Immature natural killer cell (primary cell): ENCODE results near the gene PPIL6. TPM values are rescaled to one million over a fixed set of nuclear protein-coding genes. Genes with fewer than 3 reads are reported as not detected.
A peak's percentile ranks its signal among the peaks of the same experiment; 100 is the strongest.

Experiments
- DNase-seq, 3 donors: peaks; one replicate each; pipeline ENCODE4 v3.0.0; 2022; ENCODE audit warnings: mixed read lengths in 1 of 3
- H3K27ac Mint-ChIP-seq, 6 donors: one replicate each; pipeline ENCODE4 v1.8.0; 2020; ENCODE audit warnings: mixed read lengths in 6 of 6, mild to moderate bottlenecking in 5 of 6, inconsistent platforms in 4 of 6, moderate library complexity in 3 of 6
- H3K27me3 Mint-ChIP-seq, 3 donors: one replicate each; pipeline ENCODE4 v1.8.0; 2020 to 2021; ENCODE audit warnings: low read depth in 3 of 3, mild to moderate bottlenecking in 3 of 3, mixed read lengths in 3 of 3, moderate library complexity in 3 of 3, inconsistent platforms in 1 of 3
- H3K36me3 Mint-ChIP-seq, 3 donors: one replicate each; pipeline ENCODE4 v1.8.0; 2020; ENCODE audit warnings: mixed read lengths in 3 of 3, inconsistent platforms in 2 of 3, mild to moderate bottlenecking in 2 of 3
- H3K4me1 Mint-ChIP-seq, 2 donors: one replicate each; pipeline ENCODE4 v1.8.0; 2020; ENCODE audit warnings: inconsistent platforms in 2 of 2, mild to moderate bottlenecking in 2 of 2, mixed read lengths in 2 of 2, moderate library complexity in 1 of 2
- H3K4me3 Mint-ChIP-seq, 5 donors: one replicate each; pipeline ENCODE4 v1.8.0; 2020; ENCODE audit warnings: mild to moderate bottlenecking in 5 of 5, mixed read lengths in 5 of 5, inconsistent platforms in 3 of 5, moderate library complexity in 3 of 5
- H3K9me3 Mint-ChIP-seq, 6 donors: one replicate each; pipeline ENCODE4 v1.8.0; 2020; ENCODE audit warnings: mild to moderate bottlenecking in 6 of 6, mixed read lengths in 6 of 6, inconsistent platforms in 4 of 6, moderate library complexity in 3 of 6
- polyA plus RNA-seq, 3 donors: library from polyadenylated mRNA; unstranded; fragments of 300-500 nt; fragmentation: Illumina TruSeq; gene quantifications; one replicate each; pipeline ENCODE4 v1.2.3, GENCODE V29; 2021

PPIL6 gene
- polyA plus RNA-seq, 3 donors from 2014 or later, result 0.15 to 1.0 (median 0.44) TPM

DNA sequence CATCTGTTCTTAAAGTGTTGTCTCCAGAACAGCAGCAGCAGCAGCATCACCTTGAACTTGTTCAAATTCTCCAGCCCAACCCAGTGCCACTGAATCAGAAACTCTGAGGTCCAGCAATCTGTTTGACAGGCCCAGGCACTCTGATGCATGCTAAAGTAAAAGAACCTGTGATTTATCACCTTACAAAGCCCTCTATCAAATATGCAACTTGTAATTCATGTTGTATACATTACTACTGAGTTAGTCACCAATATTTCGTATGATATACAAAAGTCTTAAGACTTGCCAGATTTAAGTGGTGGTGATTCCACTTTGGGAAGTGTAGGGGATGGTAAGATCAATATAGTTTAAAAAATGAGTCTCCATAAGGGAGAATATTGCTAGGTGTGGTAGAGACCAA, 52.2 kb downstream of the PPIL6 start:
- Mint-ChIP-seq H3K4me3 (no peak overlapping the region), H3K4me1 (peaks cover 17 to 19% of the 10 kb centered on the region in 2 donors), H3K9me3 (no peaks in the 10 kb centered on the region), H3K27me3 (peaks cover 0 to 2% (median 0%) of the 10 kb centered on the region in 3 donors), H3K27ac (no peak overlapping the region), H3K36me3 (no peaks in the 10 kb centered on the region)
- no peak for DNase-seq

DNA sequence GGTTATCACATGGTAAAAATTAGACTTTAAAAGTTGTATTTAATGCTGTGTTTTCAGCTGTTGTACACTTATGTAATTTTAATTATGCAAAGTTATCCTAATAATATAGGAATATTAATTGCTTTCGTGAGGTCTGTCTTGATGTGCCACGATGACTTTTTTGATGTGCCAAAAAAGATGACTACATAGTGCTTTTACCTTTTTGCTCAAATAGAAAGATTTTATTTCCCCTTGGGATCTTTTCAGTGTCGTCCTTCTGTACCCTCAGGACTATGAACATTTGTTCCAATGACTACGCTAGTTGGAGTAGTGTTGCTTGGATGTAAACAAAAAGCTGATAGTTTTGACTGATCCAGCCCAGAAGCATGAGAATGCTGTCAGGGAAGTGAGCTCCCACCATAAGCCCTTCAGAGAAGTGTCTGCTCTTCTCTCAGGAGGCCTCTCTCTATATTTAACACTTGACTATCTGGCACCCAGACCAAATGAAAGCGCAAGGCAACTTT, 56.9 kb downstream of the PPIL6 start:
- no peaks in the 10 kb centered on the region for H3K9me3 Mint-ChIP-seq
- peak overlapping the region; percentile 99 to 100 (median 99) for H3K27ac Mint-ChIP-seq
- H3K36me3 Mint-ChIP-seq, result peaks cover 0 to 5% (median 5%) of the 10 kb centered on the region in 3 donors
- peaks cover 19 to 22% (median 21%) of the 10 kb centered on the region in 3 donors for H3K27me3 Mint-ChIP-seq
- DNase-seq, result no peak
- peaks cover 47 to 53% of the 10 kb centered on the region in 2 donors for H3K4me1 Mint-ChIP-seq
- H3K4me3 Mint-ChIP-seq, result peak overlapping the region; percentile 93 to 98 (median 97)

DNA sequence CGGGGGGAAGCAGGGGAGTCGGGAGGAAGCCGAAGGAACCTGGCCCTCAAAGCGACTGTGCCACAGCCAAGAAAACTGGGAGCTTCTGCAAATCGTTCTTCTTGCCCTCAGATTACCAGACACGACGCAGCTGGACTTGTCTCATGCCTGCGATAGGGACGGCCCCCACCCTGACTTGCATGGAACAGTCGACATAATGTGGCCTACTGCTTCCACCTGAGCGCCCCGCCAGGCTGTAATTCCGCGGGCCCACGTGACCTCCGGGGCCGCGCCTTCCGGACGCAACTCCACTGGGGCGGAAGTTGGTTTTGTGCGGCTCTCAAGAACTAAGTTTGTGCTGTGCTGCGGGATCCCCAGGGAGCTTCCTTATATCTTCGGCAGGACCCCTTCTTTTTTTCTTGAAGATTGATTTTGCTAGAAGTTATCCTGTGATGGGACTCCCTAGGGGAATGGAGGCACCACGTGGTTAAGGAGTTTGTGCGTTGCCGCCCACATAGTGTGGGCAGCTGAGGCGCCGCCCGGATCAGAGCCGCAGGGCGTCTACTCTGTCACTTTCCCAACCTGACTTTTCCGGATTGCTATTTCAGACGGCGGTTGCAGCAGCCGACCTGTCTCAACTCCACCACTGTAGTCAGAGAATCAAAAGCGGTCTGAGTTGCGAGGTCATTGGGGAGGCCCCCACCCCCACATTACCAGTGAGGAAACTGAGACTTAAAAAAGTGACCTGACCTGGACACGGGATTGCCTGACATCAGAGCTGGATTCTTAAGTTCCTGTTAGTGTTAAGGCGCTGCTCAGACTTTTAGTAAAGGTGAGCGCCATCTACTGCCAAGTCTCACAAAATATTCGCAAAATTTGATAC, 57.6 kb downstream of the PPIL6 start:
- H3K9me3 Mint-ChIP-seq, result no peaks in the 10 kb centered on the region
- DNase-seq, result peak; percentile 94 to 97 (median 96)
- H3K4me1 Mint-ChIP-seq, result peaks cover 54 to 60% of the 10 kb centered on the region in 2 donors
- H3K4me3 Mint-ChIP-seq, result peak overlapping the region; percentile 93 to 98 (median 97)
- peaks cover 1 to 12% (median 10%) of the 10 kb centered on the region in 3 donors for H3K36me3 Mint-ChIP-seq
- H3K27ac Mint-ChIP-seq, result peak overlapping the region; percentile 99 to 100 (median 99)
- H3K27me3 Mint-ChIP-seq, result peaks cover 19 to 22% (median 21%) of the 10 kb centered on the region in 3 donors

DNA sequence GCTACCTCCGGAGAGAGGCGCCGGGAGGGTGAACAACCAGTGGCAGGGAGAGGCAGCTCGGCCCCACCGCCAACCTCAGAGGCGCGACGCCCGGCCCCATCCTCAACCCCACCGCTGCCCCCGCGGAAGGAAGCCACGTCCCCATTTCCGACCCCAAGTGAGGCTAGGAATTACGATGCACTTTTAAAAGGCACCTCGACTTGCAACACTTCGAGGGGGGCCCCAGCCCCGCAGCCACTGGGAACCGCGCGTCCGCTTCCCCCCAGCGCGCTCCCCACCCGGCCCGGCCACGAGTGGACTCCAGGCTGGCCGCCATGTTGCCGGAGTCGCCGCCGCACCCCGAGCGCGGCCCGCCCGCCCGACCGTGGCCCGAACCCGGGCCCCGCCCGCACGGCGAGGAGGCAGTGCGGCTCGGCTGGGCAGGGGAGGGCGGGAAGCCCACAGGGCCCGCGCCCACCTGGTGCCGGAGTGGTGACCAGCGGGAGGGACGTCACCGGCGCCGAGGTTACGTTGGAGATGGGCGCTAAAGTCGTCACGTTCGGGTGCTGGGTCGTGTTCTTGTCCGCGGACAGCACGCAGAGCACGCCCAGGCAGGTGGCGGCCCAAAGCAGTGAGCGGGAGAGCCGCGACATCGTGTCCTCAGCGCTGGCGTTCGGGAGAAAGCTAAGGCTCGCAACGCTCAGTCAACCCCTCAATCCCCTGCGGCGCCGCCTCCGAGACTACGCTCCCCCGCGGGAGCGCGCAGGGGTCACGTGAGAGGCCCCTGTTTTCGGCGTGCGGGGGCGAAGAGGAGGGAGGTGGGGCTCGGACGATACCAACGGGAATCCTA, 58.5 kb downstream of the PPIL6 start, which contains the start of gene CD164:
Gene CD164, minus strand, starts transcription at position 721 of the 829 bp plus-strand sequence. Its CDS starts 89 bp downstream, at position 632.
- Mint-ChIP-seq H3K27me3 (peaks cover 19 to 22% (median 21%) of the 10 kb centered on the region in 3 donors), H3K4me1 (peaks cover 63 to 68% of the 10 kb centered on the region in 2 donors), H3K4me3 (peak within 1 kb of the TSS; percentile 93 to 100 (median 98)), H3K27ac (peak within 1 kb of the TSS; percentile 99 to 100 (median 99)), H3K36me3 (peaks cover 5 to 19% (median 16%) of the 10 kb centered on the region in 3 donors), H3K9me3 (no peaks in the 10 kb centered on the region)
- peak; percentile 96 to 97 (median 97) for DNase-seq

- Mint-ChIP-seq H3K36me3 (peaks cover 5 to 24% (median 21%) of the 10 kb centered on the region in 3 donors), H3K4me3 (peak overlapping the region; percentile 93 to 100 (median 98)), H3K27me3 (peaks cover 21 to 22% (median 21%) of the 10 kb centered on the region in 3 donors), H3K4me1 (peaks cover 70 to 76% of the 10 kb centered on the region in 2 donors), H3K9me3 (no peaks in the 10 kb centered on the region), H3K27ac (peak overlapping the region; percentile 95 to 99 (median 99))
- peak in 1 of 3 donors; percentile 37 for DNase-seq
These were observed 59.2 kb downstream of the PPIL6 start for GRCh38 chr6:109381061-109381746.

GRCh38 chr6:109379711-109380110, 60.7 kb downstream of the PPIL6 start:
- Mint-ChIP-seq H3K9me3 (no peaks in the 10 kb centered on the region), H3K27me3 (peaks cover 20 to 26% (median 22%) of the 10 kb centered on the region in 3 donors), H3K36me3 (peaks cover 8 to 37% (median 28%) of the 10 kb centered on the region in 3 donors), H3K4me3 (peak overlapping the region; percentile 93 to 100 (median 98)), H3K4me1 (peaks cover 77 to 87% of the 10 kb centered on the region in 2 donors), H3K27ac (peak overlapping the region; percentile 87 to 99 (median 99))
- DNase-seq, result no peak

- peaks cover 14 to 25% (median 22%) of the 10 kb centered on the region in 3 donors for H3K27me3 Mint-ChIP-seq
- peak overlapping the region; percentile 0 to 99 (median 72) for H3K27ac Mint-ChIP-seq
- H3K9me3 Mint-ChIP-seq, result no peaks in the 10 kb centered on the region
- peaks cover 80 to 87% of the 10 kb centered on the region in 2 donors for H3K4me1 Mint-ChIP-seq
- H3K4me3 Mint-ChIP-seq, result peak overlapping the region; percentile 39 to 68 (median 58)
- no peak for DNase-seq
- peaks cover 13 to 54% (median 44%) of the 10 kb centered on the region in 3 donors for H3K36me3 Mint-ChIP-seq
These were observed 62.7 kb downstream of the PPIL6 start for GRCh38 chr6:109377717-109378116.

- DNase-seq, result no peak
- Mint-ChIP-seq H3K4me1 (peaks cover 85 to 98% of the 10 kb centered on the region in 2 donors), H3K4me3 (peak overlapping the region; percentile 24 to 67 (median 53)), H3K9me3 (no peaks in the 10 kb centered on the region), H3K27me3 (peaks cover 2 to 10% (median 4%) of the 10 kb centered on the region in 3 donors), H3K36me3 (peaks cover 13 to 75% (median 58%) of the 10 kb centered on the region in 3 donors), H3K27ac (peak overlapping the region; percentile 43 to 86 (median 79))
These were observed 66.0 kb downstream of the PPIL6 start for GRCh38 chr6:109374326-109374892.

DNA sequence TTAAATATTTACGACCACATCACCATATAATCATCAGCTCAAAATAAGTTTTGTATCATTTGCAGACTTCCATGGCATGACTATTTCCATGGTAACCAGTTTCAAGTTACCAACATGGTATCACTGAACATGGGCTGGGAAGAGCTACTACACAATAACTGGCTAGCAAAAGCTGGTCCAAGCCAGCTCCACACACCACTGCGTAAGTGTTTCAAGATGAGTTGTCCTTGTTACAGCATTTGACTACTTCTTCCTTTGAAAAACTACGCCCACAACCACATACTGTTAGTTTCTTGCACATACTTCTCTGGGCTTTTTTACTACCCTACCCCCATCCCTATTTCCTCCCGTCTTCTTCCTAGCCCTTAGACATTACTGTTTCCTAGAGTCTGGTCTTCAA, 66.7 kb downstream of the PPIL6 start:
- Mint-ChIP-seq H3K4me1 (peaks cover 79 to 96% of the 10 kb centered on the region in 2 donors), H3K4me3 (peak overlapping the region; percentile 26 to 67 (median 53)), H3K9me3 (no peaks in the 10 kb centered on the region), H3K27ac (peak overlapping the region; percentile 43 to 86 (median 79)), H3K36me3 (peaks cover 13 to 71% (median 55%) of the 10 kb centered on the region in 3 donors), H3K27me3 (peaks cover 0 to 10% (median 6%) of the 10 kb centered on the region in 3 donors)
- peak; percentile 25 to 38 (median 32) for DNase-seq

- peaks cover 76 to 96% of the 10 kb centered on the region in 2 donors for H3K4me1 Mint-ChIP-seq
- peak overlapping the region; percentile 26 to 67 (median 53) for H3K4me3 Mint-ChIP-seq
- peaks cover 0 to 10% (median 6%) of the 10 kb centered on the region in 3 donors for H3K27me3 Mint-ChIP-seq
- no peak for DNase-seq
- peak overlapping the region; percentile 43 to 86 (median 79) for H3K27ac Mint-ChIP-seq
- no peaks in the 10 kb centered on the region for H3K9me3 Mint-ChIP-seq
- peaks cover 13 to 68% (median 53%) of the 10 kb centered on the region in 3 donors for H3K36me3 Mint-ChIP-seq
These were observed 67.1 kb downstream of the PPIL6 start for GRCh38 chr6:109373331-109373730.

DNA sequence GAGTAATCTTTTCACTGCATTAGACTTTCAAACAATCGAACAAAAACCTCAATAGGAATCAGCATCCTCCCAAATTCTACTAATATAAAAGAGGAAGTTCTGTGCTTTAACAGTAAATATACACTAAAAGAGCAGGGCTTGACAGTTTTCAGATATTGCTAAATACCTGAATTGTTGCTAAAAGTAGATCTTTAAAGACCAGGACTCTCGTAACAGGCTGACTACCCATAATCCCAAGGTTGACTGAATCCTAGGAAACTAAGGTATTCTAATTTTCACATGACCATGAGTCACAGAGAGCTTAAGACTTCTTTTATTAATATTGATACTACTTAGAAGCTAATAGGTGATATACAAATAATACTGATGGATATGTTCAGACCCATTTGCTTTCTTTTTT, 68.3 kb downstream of the PPIL6 start:
- Mint-ChIP-seq H3K4me3 (no peak overlapping the region), H3K27me3 (peaks cover 0 to 10% (median 6%) of the 10 kb centered on the region in 3 donors)

GRCh38 chr6:109370792-109371191, 69.6 kb downstream of the PPIL6 start:
- peaks cover 52 to 95% of the 10 kb centered on the region in 2 donors for H3K4me1 Mint-ChIP-seq
- H3K9me3 Mint-ChIP-seq, result no peaks in the 10 kb centered on the region
- H3K36me3 Mint-ChIP-seq, result peaks cover 8 to 56% (median 40%) of the 10 kb centered on the region in 3 donors
- peaks cover 0 to 7% (median 6%) of the 10 kb centered on the region in 3 donors for H3K27me3 Mint-ChIP-seq
- no peak overlapping the region for H3K4me3 Mint-ChIP-seq
- peak overlapping the region in 2 of 6 donors; percentile 13 to 19 for H3K27ac Mint-ChIP-seq
- DNase-seq, result no peak

More for the DNA sequence above, 68.3 kb downstream of the PPIL6 start:
- Mint-ChIP-seq H3K4me1 (peaks cover 63 to 95% of the 10 kb centered on the region in 2 donors), H3K9me3 (no peaks in the 10 kb centered on the region), H3K27ac (peak overlapping the region in 2 of 6 donors; percentile 51 to 75), H3K36me3 (peaks cover 11 to 59% (median 44%) of the 10 kb centered on the region in 3 donors)
- no peak for DNase-seq
